Panc1 (cell line): Measurements from ENCODE around the gene HS1BP3. TPM values are rescaled to one million over a fixed set of nuclear protein-coding genes. Genes with fewer than 3 reads are reported as not detected.

Source experiments
- ATAC-seq: fragments of 200-7000 bp; cut with Tn5 transposase; 2 replicates; pipeline ENCODE4 v1.9.1; 2020; ENCODE audit warnings: mild to moderate bottlenecking, moderate library complexity
- BruUV-seq: library from RNA; stranded (reverse); fragments of 400-500 nt; replicated peaks from 2 replicates; lab custom pipeline; 2021; lab: Mats Ljungman, UMichigan
- CTCF ChIA-PET: fragments of 300-600 bp; sonication (Branson Sonifier 250); formaldehyde crosslinking; loops from one replicate; lab custom pipeline; 2022; ENCODE audit warnings: antibody characterized with exemption; lab: Charles Lee
- POLR2A ChIA-PET: fragments of 300-600 bp; sonication (Branson Sonifier 250); formaldehyde crosslinking; loops from one replicate; lab custom pipeline; 2022; ENCODE audit warnings: antibody characterized with exemption; lab: Charles Lee
- DNase-seq: peaks from one replicate; pipeline ENCODE4 v3.0.0-alpha.2; 2010; ENCODE audit warnings: low read depth, low spot score
- H3K27ac ChIP-seq: 2 replicates; pipeline ENCODE4 v1.5.1; 2011; ENCODE audit warnings: mild to moderate bottlenecking, low read length, inconsistent platforms
- H3K27me3 ChIP-seq: fragments of 200-500 bp; sonication (Bioruptor generic); 2 replicates; pipeline ENCODE4 v1.6.0; 2014; ENCODE audit warnings: low read length, inconsistent platforms; ENCODE audit not compliant: control insufficient read depth, insufficient read depth
- H3K36me3 ChIP-seq: fragments of 200-500 bp; sonication (Bioruptor generic); 2 replicates; pipeline ENCODE4 v1.5.1; 2014; ENCODE audit warnings: inconsistent platforms, mild to moderate bottlenecking, low read length, moderate library complexity; ENCODE audit not compliant: control insufficient read depth, insufficient read depth
- H3K4me1 ChIP-seq: 2 replicates; pipeline ENCODE4 v1.5.1; 2011; ENCODE audit warnings: inconsistent platforms, mild to moderate bottlenecking, low read length, moderate library complexity; ENCODE audit not compliant: control insufficient read depth, insufficient read depth
- H3K4me3 ChIP-seq, 2 experiments: 2 replicates each; pipeline ENCODE4 v1.5.1; 2011 to 2012; ENCODE audit warnings: low read depth in 2 of 2, low read length in 2 of 2, mild to moderate bottlenecking in 2 of 2, inconsistent platforms in 1 of 2, moderate library complexity in 1 of 2
- H3K9me3 ChIP-seq: fragments of 200-500 bp; sonication (Bioruptor generic); 2 replicates; pipeline ENCODE4 v1.5.1; 2014; ENCODE audit warnings: low read depth, mild to moderate bottlenecking, inconsistent platforms, low read length, moderate library complexity; ENCODE audit not compliant: control insufficient read depth, insufficient read depth
- CTCF ChIP-seq: fragments of 450-650 bp; IDR thresholded peaks from 2 replicates; pipeline ENCODE4 v1.5.1; 2017; ENCODE audit warnings: mild to moderate bottlenecking
- POLR2AphosphoS5 ChIP-seq: IDR thresholded peaks from 2 replicates; pipeline ENCODE4 v1.6.1; 2012; ENCODE audit warnings: mild to moderate bottlenecking, low read depth, low read length, moderate library complexity
- SIN3A ChIP-seq: IDR thresholded peaks from 2 replicates; pipeline ENCODE4 v1.6.1; 2012; ENCODE audit warnings: low read depth, mild to moderate bottlenecking, low read length, moderate library complexity, borderline replicate concordance; ENCODE audit not compliant: insufficient read depth
- TCF7L2 ChIP-seq: IDR thresholded peaks from 2 replicates; pipeline ENCODE4 v1.6.1; 2011; ENCODE audit warnings: mild to moderate bottlenecking, low read depth, low read length, inconsistent platforms
- in situ Hi-C: cut with HindIII; loops from 2 replicates; pipeline ENCODE4 v1.10.0; 2016; ENCODE audit warnings: low sequenced_read_pairs, low pct_unique_long_range_greater_than_20kb
- intact Hi-C: fragments of 100-400 bp; cut with micrococcal nuclease; formaldehyde crosslinking; loops from one replicate; pipeline ENCODE4 v1.10.0; 2022; ENCODE audit not compliant: unreplicated experiment
- total RNA-seq: library from RNA; stranded (reverse); gene quantifications from one replicate; pipeline ENCODE4 v1.2.1, GENCODE V29; 2021; ENCODE audit not compliant: unreplicated experiment
- TF ChIP-seq, protein P1 (sequence below), 2 experiments: IDR thresholded peaks; 2 replicates each; pipeline ENCODE4 v1.6.1; 2011 to 2012; ENCODE audit warnings: low read depth in 2 of 2, control low read depth in 1 of 2, low read length in 1 of 2, mild to moderate bottlenecking in 1 of 2, moderate library complexity in 1 of 2; ENCODE audit not compliant: insufficient read depth in 1 of 2

The HS1BP3 gene
- total RNA-seq, 1 experiment from 2014 or later, result 46.1 TPM

DNA sequence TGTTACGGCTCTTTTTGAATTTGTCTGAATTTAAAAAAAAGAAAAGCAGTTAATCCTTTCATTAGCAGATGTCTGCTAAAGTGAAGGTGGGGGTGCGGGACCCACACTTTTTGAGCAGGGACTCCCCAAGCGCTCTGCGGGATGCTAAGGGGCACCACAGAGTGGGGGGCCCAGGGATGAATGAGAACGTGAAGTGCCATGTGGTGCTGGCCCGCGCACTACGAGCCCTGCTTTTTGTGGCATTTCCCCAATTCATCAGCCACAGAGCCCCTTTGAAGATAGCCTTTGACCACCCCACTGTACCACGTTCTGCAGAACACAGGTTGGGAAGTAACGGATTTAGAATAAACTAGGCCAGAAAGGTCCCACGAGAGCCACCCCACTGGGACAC, 28.6 kb downstream of the HS1BP3 start:
- Histone ChIP-seq H3K27me3 (no peaks in the 10 kb centered on the region), H3K9me3 (no peaks in the 10 kb centered on the region), H3K4me3 (no peak overlapping the region), H3K4me1 (peaks cover 11% of the 10 kb centered on the region), H3K27ac (no peak overlapping the region), H3K36me3 (no peaks in the 10 kb centered on the region; the same call in none of the 2 replicates)
- in situ Hi-C loops (no loop called here), intact Hi-C loops (no loop called here)
- CTCF ChIA-PET, result no interaction called here
- no peak for TF ChIP-seq SIN3A
- TF ChIP-seq CTCF, result no peak
- TF ChIP-seq TCF7L2, result no peak
- TF ChIP-seq, protein P1, sequence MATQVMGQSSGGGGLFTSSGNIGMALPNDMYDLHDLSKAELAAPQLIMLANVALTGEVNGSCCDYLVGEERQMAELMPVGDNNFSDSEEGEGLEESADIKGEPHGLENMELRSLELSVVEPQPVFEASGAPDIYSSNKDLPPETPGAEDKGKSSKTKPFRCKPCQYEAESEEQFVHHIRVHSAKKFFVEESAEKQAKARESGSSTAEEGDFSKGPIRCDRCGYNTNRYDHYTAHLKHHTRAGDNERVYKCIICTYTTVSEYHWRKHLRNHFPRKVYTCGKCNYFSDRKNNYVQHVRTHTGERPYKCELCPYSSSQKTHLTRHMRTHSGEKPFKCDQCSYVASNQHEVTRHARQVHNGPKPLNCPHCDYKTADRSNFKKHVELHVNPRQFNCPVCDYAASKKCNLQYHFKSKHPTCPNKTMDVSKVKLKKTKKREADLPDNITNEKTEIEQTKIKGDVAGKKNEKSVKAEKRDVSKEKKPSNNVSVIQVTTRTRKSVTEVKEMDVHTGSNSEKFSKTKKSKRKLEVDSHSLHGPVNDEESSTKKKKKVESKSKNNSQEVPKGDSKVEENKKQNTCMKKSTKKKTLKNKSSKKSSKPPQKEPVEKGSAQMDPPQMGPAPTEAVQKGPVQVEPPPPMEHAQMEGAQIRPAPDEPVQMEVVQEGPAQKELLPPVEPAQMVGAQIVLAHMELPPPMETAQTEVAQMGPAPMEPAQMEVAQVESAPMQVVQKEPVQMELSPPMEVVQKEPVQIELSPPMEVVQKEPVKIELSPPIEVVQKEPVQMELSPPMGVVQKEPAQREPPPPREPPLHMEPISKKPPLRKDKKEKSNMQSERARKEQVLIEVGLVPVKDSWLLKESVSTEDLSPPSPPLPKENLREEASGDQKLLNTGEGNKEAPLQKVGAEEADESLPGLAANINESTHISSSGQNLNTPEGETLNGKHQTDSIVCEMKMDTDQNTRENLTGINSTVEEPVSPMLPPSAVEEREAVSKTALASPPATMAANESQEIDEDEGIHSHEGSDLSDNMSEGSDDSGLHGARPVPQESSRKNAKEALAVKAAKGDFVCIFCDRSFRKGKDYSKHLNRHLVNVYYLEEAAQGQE (IDR thresholded peaks at IDR 0.05; ENCODE audit: insufficient read depth in 1 of 2, low read depth in 2 of 2, low read length in 1 of 2), result no peak
- TF ChIP-seq POLR2AphosphoS5, result no peak
- BruUV-seq, result no TSS peak
- DNase-seq (no peak), ATAC-seq (no peak)
- POLR2A ChIA-PET, result no interaction called here

GRCh38 chr2:20621366-20622295, 29.3 kb downstream of the HS1BP3 start:
- ChIA-PET POLR2A (no interaction called here), CTCF (interaction anchor here (0.5 kb wide), 1 partner anchor 163 kb away, joined by 3 read pairs; no protein-coding TSS in a partner anchor)
- TF ChIP-seq CTCF, result no peak
- TF ChIP-seq TCF7L2, result no peak
- TF ChIP-seq, protein P1 (IDR thresholded peaks at IDR 0.05; ENCODE audit: insufficient read depth in 1 of 2, low read depth in 2 of 2, low read length in 1 of 2), result no peak
- TF ChIP-seq SIN3A, result no peak
- TF ChIP-seq POLR2AphosphoS5, result no peak
- no peaks in the 10 kb centered on the region for H3K27me3 ChIP-seq
- H3K4me1 ChIP-seq, result peaks cover 11% of the 10 kb centered on the region
- no peaks in the 10 kb centered on the region; the same call in none of the 2 replicates for H3K36me3 ChIP-seq
- intact Hi-C loops (no loop called here), in situ Hi-C loops (no loop called here)
- H3K4me3 ChIP-seq, result no peak overlapping the region
- H3K9me3 ChIP-seq, result no peaks in the 10 kb centered on the region
- DNase-seq (no peak), ATAC-seq (no peak)
- no peak overlapping the region for H3K27ac ChIP-seq
- no TSS peak for BruUV-seq
